Neural cell (in vitro differentiated cells): ENCODE measurements around the gene C5.

Experiments used
- EZH2 ChIP-seq: fragments of 200-600, 300-800 bp; shearing (Covaris generic), sonication (generic); IDR thresholded peaks from 2 replicates; pipeline ENCODE4 v1.6.1; 2014; ENCODE audit warnings: antibody characterized with exemption, low read length, borderline replicate concordance, mild to moderate bottlenecking; ENCODE audit not compliant: insufficient read depth, poor library complexity, severe bottlenecking
- POLR2AphosphoS5 ChIP-seq: IDR thresholded peaks from 2 replicates; pipeline ENCODE4 v1.6.1; 2012
- TF ChIP-seq, protein P1 (sequence below): fragments of 450-650 bp; IDR thresholded peaks from 2 replicates; pipeline ENCODE4 v1.5.1; 2014; ENCODE audit warnings: antibody characterized with exemption, mild to moderate bottlenecking, moderate library complexity; ENCODE audit not compliant: poor library complexity, severe bottlenecking

DNA sequence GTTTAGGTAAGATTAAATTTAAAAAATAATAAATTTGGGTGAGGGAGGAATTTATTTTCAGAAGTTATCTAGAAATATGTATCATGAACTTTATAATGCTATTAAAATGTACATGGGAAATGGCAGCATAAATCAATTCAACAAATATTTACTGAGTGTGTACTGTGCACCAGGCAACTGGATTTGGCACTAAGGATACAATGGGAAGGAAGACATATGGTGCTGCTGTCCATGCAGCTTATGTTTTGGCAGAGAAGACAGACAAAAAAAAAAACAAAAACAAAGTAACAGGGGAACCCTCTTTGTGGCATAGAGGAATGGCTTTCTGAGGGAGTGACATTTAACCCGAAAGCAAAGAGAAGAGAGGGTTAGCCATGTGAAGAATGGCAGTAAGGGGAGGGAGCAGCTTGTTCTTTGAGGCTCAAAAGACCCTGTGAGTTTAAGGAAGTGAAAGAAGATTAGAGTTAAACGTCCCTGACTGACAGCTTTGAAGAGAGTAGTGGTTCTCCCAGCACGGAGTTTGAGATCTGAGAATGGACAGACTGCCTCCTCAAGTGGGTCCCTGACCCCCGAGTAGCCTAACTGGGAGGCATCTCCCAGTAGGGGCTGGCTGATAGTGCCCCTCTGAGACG is 48.6 kb upstream of the C5 start:
- TF ChIP-seq EZH2, result no peak
- no peak for TF ChIP-seq POLR2AphosphoS5
- TF ChIP-seq, protein P1, sequence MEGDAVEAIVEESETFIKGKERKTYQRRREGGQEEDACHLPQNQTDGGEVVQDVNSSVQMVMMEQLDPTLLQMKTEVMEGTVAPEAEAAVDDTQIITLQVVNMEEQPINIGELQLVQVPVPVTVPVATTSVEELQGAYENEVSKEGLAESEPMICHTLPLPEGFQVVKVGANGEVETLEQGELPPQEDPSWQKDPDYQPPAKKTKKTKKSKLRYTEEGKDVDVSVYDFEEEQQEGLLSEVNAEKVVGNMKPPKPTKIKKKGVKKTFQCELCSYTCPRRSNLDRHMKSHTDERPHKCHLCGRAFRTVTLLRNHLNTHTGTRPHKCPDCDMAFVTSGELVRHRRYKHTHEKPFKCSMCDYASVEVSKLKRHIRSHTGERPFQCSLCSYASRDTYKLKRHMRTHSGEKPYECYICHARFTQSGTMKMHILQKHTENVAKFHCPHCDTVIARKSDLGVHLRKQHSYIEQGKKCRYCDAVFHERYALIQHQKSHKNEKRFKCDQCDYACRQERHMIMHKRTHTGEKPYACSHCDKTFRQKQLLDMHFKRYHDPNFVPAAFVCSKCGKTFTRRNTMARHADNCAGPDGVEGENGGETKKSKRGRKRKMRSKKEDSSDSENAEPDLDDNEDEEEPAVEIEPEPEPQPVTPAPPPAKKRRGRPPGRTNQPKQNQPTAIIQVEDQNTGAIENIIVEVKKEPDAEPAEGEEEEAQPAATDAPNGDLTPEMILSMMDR, result no peak
